GM18867 (cell line): ENCODE data around the gene SSX2.
"Not testable (repeated sequence)": the region's sequence is repeated elsewhere in the genome, so short reads cannot be mapped to it uniquely, and the experiment has no call there.

ENCODE experiments used
- ATAC-seq: cut with Tn5 transposase; IDR thresholded peaks from one replicate; pipeline ENCODE4 v1.9.1; 2021; ENCODE audit warnings: mild to moderate bottlenecking, moderate library complexity; ENCODE audit not compliant: unreplicated experiment

The SSX2 gene

GRCh38 chrX:52707078-52707477 lies at the start of gene SSX2:
TSS of gene SSX2 (minus strand) at chrX:52707178. CDS start at chrX:52705749, 1,429 bp downstream.
- not testable (repeated sequence) for ATAC-seq

GRCh38 chrX:52750952-52751351 lies 44.0 kb upstream of the SSX2 start, which contains the start of gene SSX2B:
TSS of gene SSX2B (plus strand) at chrX:52751252. CDS start at chrX:52752681, 1,429 bp downstream.
- not testable (repeated sequence) for ATAC-seq

GRCh38 chrX:52692034-52692433 lies 14.9 kb downstream of the SSX2 start:
- not testable (repeated sequence) for ATAC-seq

- ATAC-seq, result not testable (repeated sequence)
Measured at GRCh38 chrX:52662218-52662617, 44.8 kb downstream of the SSX2 start.

GRCh38 chrX:52655475-52655874 lies 51.5 kb downstream of the SSX2 start:
- not testable (repeated sequence) for ATAC-seq

GRCh38 chrX:52654800-52655199 lies 52.2 kb downstream of the SSX2 start, which contains the start of gene SSX7:
TSS of gene SSX7 (minus strand) at chrX:52654900. CDS start at chrX:52653472, 1,428 bp downstream.
- ATAC-seq, result not testable (repeated sequence)

GRCh38 chrX:52650676-52651075 lies 56.3 kb downstream of the SSX2 start:
- not testable (repeated sequence) for ATAC-seq

GRCh38 chrX:52648956-52649355 lies 58.0 kb downstream of the SSX2 start:
- ATAC-seq, result not testable (repeated sequence)
